GM12878 (cell line): Measurements from ENCODE around the gene DTD2. TPM values are rescaled to one million over a fixed set of nuclear protein-coding genes. Genes with fewer than 3 reads are reported as not detected.

ENCODE experiments used
- ATAC-seq: fragments of 200-7000 bp; cut with Tn5 transposase; 3 replicates; pipeline ENCODE4 v1.9.1; 2020; ENCODE audit warnings: mild to moderate bottlenecking, moderate library complexity
- BruUV-seq: library from RNA; stranded (reverse); fragments of 400-500 nt; replicated peaks from 2 replicates; lab custom pipeline; 2021; lab: Mats Ljungman, UMichigan
- CTCF ChIA-PET: fragments of 300-600 bp; sonication (Branson Sonifier 250); formaldehyde crosslinking; extraction: SDS; loops from one replicate; lab custom pipeline; 2021; ENCODE audit warnings: inconsistent platforms; lab: Yijun Ruan, JAX
- POLR2A ChIA-PET: fragments of 350-600 bp; formaldehyde crosslinking; extraction: SDS; loops from one replicate; lab custom pipeline; 2021; ENCODE audit warnings: inconsistent platforms; lab: Charles Lee
- RAD21 ChIA-PET: fragments of 300-600 bp; sonication (Branson Sonifier 250); formaldehyde crosslinking; loops from one replicate; lab custom pipeline; 2023; ENCODE audit warnings: antibody characterized with exemption; ENCODE audit not compliant: unreplicated experiment; lab: Charles Lee
- SMC1A ChIA-PET: fragments of 300-600 bp; sonication (Branson Sonifier 250); formaldehyde crosslinking; loops from one replicate; lab custom pipeline; 2023; ENCODE audit not compliant: unreplicated experiment, uncharacterized antibody; lab: Charles Lee
- DNase-seq: peaks from one replicate; pipeline ENCODE4 v3.0.0-alpha.2; 2011; ENCODE audit warnings: low read depth, low spot score
- FAIRE-seq: peaks from 3 replicates; lab custom pipeline; 2011; peaks lifted over from hg19 to GRCh38; lab: Jason Lieb, UNC
- H2AFZ ChIP-seq: 2 replicates; pipeline ENCODE4 v1.6.0; 2011; ENCODE audit warnings: low read depth, low read length, control low read depth; ENCODE audit not compliant: control insufficient read depth
- H3K27ac ChIP-seq: 2 replicates; pipeline ENCODE4 v1.5.1; 2011; ENCODE audit warnings: control low read depth; ENCODE audit not compliant: control insufficient read depth, insufficient read depth
- H3K27me3 ChIP-seq, 2 experiments: replicated peaks in 1 of 2; 2 replicates each; pipeline versions ENCODE4 v1.6.0 to v1.6.1; 2011; ENCODE audit warnings: low read length in 1 of 2; ENCODE audit not compliant: control insufficient read depth in 2 of 2, insufficient read depth in 2 of 2
- H3K36me3 ChIP-seq, 2 experiments: 2 replicates each; pipeline ENCODE4 v1.5.1; 2011; ENCODE audit warnings: low read length in 1 of 2; ENCODE audit not compliant: control insufficient read depth in 2 of 2, insufficient read depth in 2 of 2
- H3K4me1 ChIP-seq: 2 replicates; pipeline ENCODE4 v1.6.1; 2011; ENCODE audit warnings: mild to moderate bottlenecking, low read length, moderate library complexity, mixed read lengths; ENCODE audit not compliant: control insufficient read depth, insufficient read depth
- H3K4me2 ChIP-seq: 2 replicates; pipeline ENCODE4 v1.6.0; 2011; ENCODE audit warnings: control low read depth; ENCODE audit not compliant: control insufficient read depth, insufficient read depth
- H3K4me3 ChIP-seq: fragments of 200-600 bp; sonication (generic); 2 replicates; pipeline ENCODE4 v1.5.1; 2016
- H3K79me2 ChIP-seq: 2 replicates; pipeline ENCODE4 v1.6.0; 2011; ENCODE audit warnings: low read length; ENCODE audit not compliant: control insufficient read depth, insufficient read depth
- H3K9ac ChIP-seq: 2 replicates; pipeline ENCODE4 v1.8.0; 2011; ENCODE audit warnings: low read length, control low read depth, mixed read lengths; ENCODE audit not compliant: control insufficient read depth, insufficient read depth
- H3K9me3 ChIP-seq: replicated peaks from 3 replicates; pipeline ENCODE4 v1.5.1; 2011; ENCODE audit warnings: mild to moderate bottlenecking, low read length; ENCODE audit not compliant: control insufficient read depth, insufficient read depth
- H4K20me1 ChIP-seq: 2 replicates; pipeline ENCODE4 v1.6.0; 2011; ENCODE audit not compliant: control insufficient read depth, insufficient read depth
- BCL3 ChIP-seq: IDR thresholded peaks from 2 replicates; pipeline ENCODE4 v1.6.1; 2011; ENCODE audit warnings: borderline replicate concordance, low read depth, mild to moderate bottlenecking, moderate library complexity, low read length; ENCODE audit not compliant: insufficient read depth, poor library complexity, severe bottlenecking
- EED ChIP-seq: sonication (generic); IDR thresholded peaks from 2 replicates; pipeline ENCODE4 v1.6.1; 2016; ENCODE audit warnings: antibody characterized with exemption, low read depth
- HSF1 ChIP-seq: fragments of 150-350 bp; IDR thresholded peaks from 2 replicates; pipeline ENCODE4 v1.6.1; 2014; ENCODE audit warnings: mild to moderate bottlenecking, low read depth, low read length
- POLR2A ChIP-seq: IDR thresholded peaks from 2 replicates; pipeline ENCODE4 v1.6.1; 2011; ENCODE audit warnings: low read depth, mild to moderate bottlenecking, low read length
- RAD21 ChIP-seq: IDR thresholded peaks from 2 replicates; pipeline ENCODE4 v1.6.1; 2011; ENCODE audit warnings: mild to moderate bottlenecking, low read depth, low read length, moderate library complexity; ENCODE audit not compliant: insufficient read depth
- RFX5 ChIP-seq: IDR thresholded peaks from 2 replicates; pipeline ENCODE4 v1.6.1; 2011; ENCODE audit warnings: low read depth, low read length, improper control_type of control experiment
- SMC3 ChIP-seq: IDR thresholded peaks from 2 replicates; pipeline ENCODE4 v1.6.1; 2011; ENCODE audit warnings: low read length, improper control_type of control experiment, borderline replicate concordance
- ZNF24 ChIP-seq: fragments of 450-650 bp; IDR thresholded peaks from 2 replicates; pipeline ENCODE4 v1.6.1; 2017; ENCODE audit warnings: antibody characterized with exemption, mild to moderate bottlenecking
- ZNF622 ChIP-seq: fragments of 450-650 bp; IDR thresholded peaks from 2 replicates; pipeline ENCODE4 v1.6.1; 2017; ENCODE audit warnings: mild to moderate bottlenecking, inconsistent platforms
- WGBS: methylation state at CpG from one replicate; pipeline ENCODE4 v1.1.6; 2016; ENCODE audit warnings: low lambda C conversion rate; ENCODE audit not compliant: insufficient replicate concordance, insufficient coverage; ENCODE audit errors: missing lambda C conversion rate; 5-methylcytosine and 5-hydroxymethylcytosine counted together
- in situ Hi-C: fragments of 300-500 bp; cut with MboI; formaldehyde crosslinking; loops from 9 replicates; pipeline ENCODE4 v1.14.3; 2018; ENCODE audit warnings: mixed read lengths
- intact Hi-C: fragments of 100-400 bp; cut with micrococcal nuclease; formaldehyde crosslinking; loops from one replicate; pipeline ENCODE4 v1.14.2; 2022; ENCODE audit not compliant: unreplicated experiment
- polyA plus RNA-seq, 11 experiments: library from polyadenylated mRNA; depleted of rRNA in 4 of 11; unstranded in 6 of 11; stranded (reverse) in 5 of 11; fragments of >200 nt; fragmentation: Nextera tagmentation in 4 of 11; fragmentation: Illumina TruSeq in 1 of 11; extraction: Ambion mirVana in 4 of 11; extraction: Trizol in 1 of 11; gene quantifications; 1 replicate in 1 of 11; 2 replicates in 10 of 11; pipeline versions ENCODE4 v1.2.1 to v1.2.3, GENCODE V29; 2011 to 2016; ENCODE audit warnings: inconsistent platforms in 2 of 11, missing spikeins in 2 of 11, low read depth in 1 of 11
- total RNA-seq, 4 experiments: library from RNA; depleted of rRNA in 3 of 4; stranded (reverse); fragments of >200 nt in 3 of 4; fragmentation: Illumina TruSeq in 1 of 4; extraction: Trizol in 1 of 4; gene quantifications; 2 replicates each; pipeline versions ENCODE4 v1.2.1 to v1.2.3, GENCODE V29; 2013 to 2021

Gene DTD2
- total and polyA plus RNA-seq, 10 of the 15 experiments (the other 5 are each of a cell fraction or from before 2014, with no cell fraction given) = 4.5 to 32.8 (median 15.9) TPM

GRCh38 chr14:31479027-31479426, 21.7 kb upstream of the DTD2 start:
- intact Hi-C loops = no loop called here
- Histone ChIP-seq H4K20me1 (no peaks in the 10 kb centered on the region), H3K9ac (no peak overlapping the region), H3K4me2 (no peak overlapping the region)
- 42% methylated on average over 3 of the region's 3 CpGs for WGBS
- POLR2A ChIA-PET = no interaction called here
- no peak for ATAC-seq
- TF ChIP-seq ZNF622 (no peak), RAD21 (no peak), ZNF24 (no peak), RFX5 (no peak), BCL3 (no peak), EED (no peak), HSF1 (no peak), SMC3 (no peak), POLR2A (no peak)
- TF ChIP-seq, all 136 proteins: peak for 0
- Histone ChIP-seq H3K36me3 (no peaks in the 10 kb centered on the region), H3K4me3 (no peak overlapping the region), H3K4me1 (no peaks in the 10 kb centered on the region), H3K9me3 (no peaks in the 10 kb centered on the region), H2AFZ (no peak overlapping the region), H3K27me3 (no peaks in the 10 kb centered on the region), H3K79me2 (no peaks in the 10 kb centered on the region), H3K27ac (no peak overlapping the region)
- RAD21 ChIA-PET = interaction anchor here (1.2 kb wide), 1 partner anchor 21 kb away, joined by 4 read pairs; no protein-coding TSS in a partner anchor
- in situ Hi-C loops = no loop called here
- FAIRE-seq (no peak), DNase-seq (no peak)
- no TSS peak for BruUV-seq
- SMC1A ChIA-PET = interaction anchor here (1.3 kb wide), 1 partner anchor 9 kb away, joined by 3 read pairs; no protein-coding TSS in a partner anchor
- CTCF ChIA-PET = no interaction called here
